ENCODE data around the gene FNDC3B.
"Not testable (repeated sequence)": the region's sequence is repeated elsewhere in the genome, so short reads cannot be mapped to it uniquely, and the experiment has no call there.

FNDC3B gene

DNA sequence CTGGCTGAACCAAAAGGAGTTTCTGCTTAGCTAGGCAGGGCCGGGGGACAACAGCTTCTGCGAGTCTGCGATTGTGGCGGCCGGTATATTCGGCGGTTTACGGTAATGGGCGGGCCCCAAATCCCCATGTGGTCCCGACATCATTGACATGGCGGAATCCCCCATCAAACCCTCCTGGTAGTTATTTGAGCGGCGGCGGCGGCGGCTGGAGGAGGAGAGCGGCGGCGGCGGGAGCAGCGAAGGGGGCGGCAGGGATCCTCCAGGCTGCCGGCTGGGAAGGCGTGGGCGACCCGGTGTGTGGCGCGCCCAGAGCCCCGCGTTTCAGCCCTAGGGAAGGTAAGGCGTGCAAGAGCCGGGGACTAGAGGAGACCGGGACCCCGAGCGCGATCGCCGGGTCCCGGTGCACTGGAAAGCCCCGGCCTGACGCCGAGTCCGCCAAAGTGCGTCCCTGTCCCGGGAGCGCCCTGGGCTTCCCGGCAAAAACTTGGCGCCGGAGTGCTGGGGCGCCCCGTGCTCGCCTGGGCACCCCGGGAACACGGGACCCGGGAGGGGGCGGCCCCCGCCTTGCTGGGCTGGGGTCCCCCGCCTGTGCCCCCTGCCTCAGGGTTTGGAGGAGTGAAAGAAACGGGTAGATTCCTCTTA, at the start of gene FNDC3B:
Gene FNDC3B, plus strand, starts transcription at position 143 of the 642 bp plus-strand sequence. CDS start 72,902 bp downstream, outside the sequence.
- peak; percentile 85 for DNase-seq

DNA sequence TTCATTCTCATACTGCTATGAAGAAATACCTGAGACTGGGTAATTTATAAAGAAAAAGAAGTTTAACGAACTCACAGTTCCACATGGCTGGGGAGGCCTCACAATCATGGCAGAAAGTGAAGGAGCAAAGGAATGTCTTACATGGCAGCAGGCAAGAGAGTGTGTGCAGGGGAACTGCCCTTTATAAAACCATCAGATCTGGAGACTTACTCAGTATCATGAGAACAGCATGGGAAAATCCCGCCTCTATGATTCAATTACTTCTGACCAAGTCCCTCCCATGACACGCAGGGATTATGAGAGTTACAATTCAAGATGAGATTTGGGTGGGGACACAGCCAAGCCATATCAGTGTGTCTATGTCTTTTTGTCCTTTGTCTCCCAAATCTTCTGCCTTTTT, 49.1 kb upstream of the FNDC3B start:
- not testable (repeated sequence) for DNase-seq

DNA sequence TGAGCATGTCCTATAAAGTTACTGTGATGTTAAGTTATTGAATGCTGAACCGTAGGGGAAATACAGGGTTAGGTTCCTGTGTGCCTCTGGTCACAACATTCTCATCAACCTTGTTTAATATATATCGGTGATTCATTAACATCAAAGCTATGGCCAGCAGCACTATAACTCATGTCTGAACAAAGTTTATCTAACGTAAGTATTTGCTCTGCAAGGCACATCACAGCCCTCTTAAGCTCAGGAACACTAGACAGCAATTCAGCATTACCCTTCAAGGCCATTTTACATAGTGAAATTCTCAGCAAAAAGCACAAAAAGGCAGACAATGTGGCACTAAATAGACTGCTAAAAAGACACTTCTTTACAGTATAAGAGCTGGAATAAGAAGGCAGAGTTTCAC, 48.2 kb upstream of the FNDC3B start:
- DNase-seq: no peak

DNA sequence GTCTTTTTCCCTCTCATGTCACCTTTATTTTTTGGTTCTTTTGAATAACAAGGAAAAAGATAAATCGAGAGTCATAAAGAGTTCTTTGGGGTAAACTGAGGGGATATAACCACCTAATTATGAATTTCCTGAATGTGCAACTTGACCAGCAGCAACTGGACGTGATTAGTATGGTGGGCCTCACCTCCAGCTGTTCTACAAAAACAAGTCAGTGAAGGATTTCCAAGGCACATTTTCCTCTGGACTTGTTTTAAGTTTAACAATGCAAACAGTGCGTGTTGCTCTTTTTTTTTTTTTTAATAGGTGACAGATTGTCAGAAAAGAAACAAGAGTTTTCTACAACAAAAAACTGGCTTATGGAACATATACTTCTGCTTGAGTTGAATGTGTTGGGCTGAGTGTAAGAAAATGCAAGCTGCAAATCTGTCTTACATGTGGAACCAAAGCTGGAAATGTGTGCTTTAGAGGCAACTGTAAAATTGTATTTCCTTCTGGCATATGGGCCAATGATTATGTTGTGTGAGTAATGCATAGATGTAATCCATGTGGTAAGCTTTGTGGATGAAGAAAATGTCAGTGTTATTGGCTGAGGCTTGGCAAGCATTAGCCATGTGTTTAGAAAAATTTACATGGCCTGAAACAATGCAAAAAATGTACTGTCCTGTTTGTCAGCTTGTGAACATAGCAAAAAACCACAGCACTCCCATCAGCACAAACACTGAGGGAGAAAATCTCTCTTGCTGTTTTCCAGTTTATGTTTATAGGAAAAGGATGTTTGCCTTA, 44.5 kb upstream of the FNDC3B start:
- DNase-seq: no peak

DNA sequence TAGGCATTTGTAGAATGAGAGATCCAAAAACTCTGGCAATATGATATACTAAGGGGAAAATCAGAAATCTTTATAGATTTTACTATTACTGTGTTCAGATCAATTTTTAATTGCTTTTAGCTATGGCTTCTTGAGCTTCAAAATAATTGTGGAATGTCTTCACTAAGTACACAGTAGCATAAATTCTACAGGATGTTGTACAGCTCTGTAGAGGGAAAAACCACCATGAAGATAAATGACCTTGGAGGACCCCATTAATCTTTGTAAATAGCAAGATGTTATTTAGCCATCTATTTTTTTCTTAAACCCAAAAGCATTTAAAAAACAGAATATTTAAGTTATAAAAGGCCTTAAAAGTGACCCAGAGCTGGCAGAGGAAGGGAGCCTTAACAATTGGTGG, 43.9 kb upstream of the FNDC3B start:
- DNase-seq: no peak

DNA sequence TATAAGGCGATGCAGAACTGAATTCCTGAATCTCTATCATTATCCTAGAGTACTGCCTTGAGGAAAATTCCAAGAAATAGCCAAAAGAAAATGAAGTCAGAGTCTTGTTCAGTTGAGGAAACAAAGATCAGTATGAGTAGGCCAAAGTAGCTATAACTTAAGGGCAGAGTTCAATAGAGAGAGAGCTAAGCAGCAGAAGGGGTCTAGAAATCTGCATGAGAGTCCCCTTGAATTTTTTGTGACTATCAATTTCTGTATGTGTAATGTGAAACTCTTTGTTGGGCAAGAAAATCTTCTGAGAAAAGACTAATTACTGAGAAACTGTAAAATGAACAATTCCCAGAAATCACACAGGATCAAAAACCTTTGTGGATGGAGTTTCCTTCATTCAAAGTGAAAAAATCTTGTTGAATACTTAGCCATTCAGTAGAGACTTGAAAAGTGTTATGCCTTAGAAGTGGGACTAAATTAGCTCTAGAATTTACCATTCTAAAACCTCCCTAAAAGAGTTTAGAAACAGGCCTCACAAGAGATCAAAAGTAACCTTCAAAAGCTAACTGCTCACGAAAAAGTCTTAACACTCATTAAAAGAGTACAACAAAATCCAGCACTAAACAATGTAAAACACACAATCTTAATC, 43.1 kb upstream of the FNDC3B start:
- DNase-seq: no peak

DNA sequence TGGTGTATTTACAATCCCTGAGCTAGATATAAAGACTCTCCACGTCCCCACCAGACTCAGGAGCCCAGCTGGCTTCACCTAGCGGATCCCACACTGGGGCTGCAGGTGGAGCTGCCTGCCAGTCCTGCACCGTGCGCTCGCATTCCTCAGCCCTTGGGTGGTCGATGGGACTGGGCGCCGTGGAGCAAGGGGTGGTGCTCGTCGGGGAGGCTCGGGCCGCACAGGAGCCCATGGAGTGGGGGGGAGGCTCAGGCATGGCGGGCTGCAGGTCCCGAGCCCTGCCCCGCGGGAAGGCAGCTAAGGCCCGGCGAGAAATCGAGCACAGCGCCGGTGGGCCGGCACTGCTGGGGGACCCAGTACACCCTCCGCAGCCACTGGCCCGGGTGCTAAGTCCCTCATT, 40.6 kb upstream of the FNDC3B start:
- DNase-seq: not testable (repeated sequence)

DNA sequence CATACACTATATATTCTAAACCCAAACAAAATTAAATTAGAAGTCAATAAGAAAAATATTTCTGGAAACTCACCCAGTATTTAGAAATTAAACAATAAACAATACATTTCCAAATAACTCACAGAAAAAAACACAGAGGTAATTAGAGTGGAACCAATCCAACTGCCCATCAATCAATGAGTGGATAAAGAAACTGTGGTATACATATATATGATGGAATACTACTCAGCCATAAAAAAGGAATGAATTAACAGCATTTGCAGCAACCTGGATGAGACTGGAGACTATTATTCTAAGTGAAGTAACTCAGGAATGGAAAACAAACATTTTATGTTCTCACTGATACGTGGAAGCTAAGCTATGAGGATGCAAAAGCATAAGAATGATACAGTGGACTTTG, 37.8 kb upstream of the FNDC3B start:
- not testable (repeated sequence) for DNase-seq

DNA sequence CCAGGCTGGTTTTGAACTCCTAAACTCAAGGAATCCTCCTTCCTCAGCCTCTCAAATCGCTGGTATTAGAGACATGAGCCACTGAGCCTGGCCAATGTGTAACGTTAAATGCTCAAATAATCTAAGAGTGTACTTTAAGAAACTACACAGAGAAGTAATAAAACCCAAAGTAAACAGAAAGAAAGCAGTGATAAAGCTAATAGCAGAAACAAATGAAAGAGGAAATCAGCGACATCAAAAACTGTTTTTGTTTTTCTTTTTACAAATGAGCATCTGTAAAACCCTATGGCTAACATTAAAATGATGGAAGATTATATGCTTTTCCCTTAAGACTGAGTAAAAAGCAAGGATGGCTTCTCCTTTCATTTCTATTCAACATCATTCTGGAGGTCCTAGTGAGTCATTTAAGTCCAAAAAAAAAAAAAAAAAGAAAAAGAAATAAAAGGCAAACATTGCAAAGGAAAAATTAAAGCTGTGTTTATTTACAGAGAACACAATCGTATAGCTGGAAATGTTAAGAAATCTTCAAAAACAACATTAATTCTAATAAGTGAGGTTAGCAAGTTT, 36.8 kb upstream of the FNDC3B start:
- no peak for DNase-seq

DNA sequence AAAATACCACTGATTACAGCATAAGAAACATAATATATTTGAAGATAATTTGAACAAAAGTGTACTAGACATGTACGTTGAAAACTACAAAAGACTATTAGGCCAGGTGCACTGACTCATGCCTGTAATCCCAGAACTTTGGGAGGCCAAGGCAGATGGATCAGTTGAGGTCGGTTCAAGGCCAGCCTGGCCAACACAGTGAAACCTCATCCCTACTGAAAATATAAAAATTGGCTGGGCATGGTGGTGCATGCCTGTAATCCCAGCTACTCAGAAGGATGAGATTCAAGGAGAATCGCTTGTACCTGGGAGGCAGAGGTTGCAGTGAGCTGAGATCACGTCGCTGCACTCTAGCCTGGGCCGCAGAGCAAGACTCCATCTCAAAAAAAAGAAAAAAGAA, 36.2 kb upstream of the FNDC3B start:
- DNase-seq: no peak

DNA sequence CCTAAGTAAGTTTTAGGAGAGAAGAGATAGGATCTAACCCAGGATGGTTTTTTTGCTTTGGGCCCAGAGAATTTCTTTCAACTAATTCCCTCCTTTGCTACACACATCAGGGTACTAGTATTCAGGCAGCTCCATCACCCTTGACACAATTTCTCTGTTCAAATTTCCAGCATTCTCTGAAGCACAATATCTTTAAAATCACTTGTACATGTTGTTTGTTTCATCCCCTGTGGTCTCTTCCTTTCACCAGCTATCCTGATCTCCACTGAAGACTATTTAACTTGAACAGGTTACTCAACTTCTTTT, 32.4 kb upstream of the FNDC3B start:
- no peak for DNase-seq

DNA sequence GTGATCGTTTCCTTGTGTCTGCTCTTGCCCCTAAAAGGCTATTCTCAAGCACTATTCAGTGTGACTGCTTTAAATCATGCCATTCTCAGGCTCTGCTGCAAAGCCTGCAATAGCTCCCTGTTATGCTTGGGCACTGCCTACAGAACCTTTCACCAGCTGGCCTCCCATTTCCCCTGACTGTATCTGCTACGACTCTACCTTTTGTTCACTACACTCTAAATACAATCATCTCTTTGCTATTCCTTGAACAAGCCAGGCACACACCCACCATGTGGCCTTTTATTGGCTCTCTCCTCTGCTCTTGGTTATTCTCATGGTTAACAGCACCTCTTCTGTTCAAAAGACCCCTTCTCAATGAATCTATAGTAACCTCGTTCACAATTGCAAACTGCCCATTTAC, 29.6 kb upstream of the FNDC3B start:
- no peak for DNase-seq

DNA sequence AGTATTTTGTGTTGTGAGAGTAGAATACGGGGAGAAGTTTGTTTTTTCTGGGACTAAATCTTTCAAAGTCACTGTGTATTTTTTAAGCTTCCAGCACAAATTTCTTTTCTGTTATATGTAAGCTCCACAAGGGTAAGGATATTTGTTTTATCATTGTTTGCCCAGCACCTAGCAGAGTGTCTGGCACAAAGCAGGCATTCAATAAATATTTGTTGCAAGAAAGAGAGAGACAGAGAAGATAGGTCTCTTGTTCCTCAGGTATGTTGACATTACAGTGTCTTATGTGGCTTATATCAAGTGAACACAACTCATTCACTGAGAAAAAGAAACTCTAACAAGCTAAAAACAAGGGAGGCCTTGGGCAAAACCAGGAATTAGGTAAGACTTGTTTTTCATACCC, 26.6 kb upstream of the FNDC3B start:
- DNase-seq: no peak

DNA sequence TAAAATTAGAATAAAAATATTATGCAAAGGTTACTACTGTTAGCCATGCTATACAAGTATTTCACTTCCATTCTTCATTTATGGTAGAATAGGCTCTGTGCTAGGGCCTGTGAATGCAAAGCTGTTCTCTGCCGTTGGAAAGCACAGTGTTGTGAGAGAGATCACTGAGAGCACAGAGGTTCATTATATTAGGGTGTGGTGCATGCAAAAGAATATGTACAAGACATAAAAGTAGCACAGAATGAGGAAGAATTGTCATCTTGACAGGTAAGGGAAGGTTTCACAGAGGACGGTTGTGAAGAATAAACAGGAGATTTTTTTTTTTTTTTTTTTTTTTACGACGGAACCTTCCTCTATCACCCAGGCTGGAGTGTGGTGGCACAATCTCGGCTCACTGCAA, 25.2 kb upstream of the FNDC3B start:
- no peak for DNase-seq

DNA sequence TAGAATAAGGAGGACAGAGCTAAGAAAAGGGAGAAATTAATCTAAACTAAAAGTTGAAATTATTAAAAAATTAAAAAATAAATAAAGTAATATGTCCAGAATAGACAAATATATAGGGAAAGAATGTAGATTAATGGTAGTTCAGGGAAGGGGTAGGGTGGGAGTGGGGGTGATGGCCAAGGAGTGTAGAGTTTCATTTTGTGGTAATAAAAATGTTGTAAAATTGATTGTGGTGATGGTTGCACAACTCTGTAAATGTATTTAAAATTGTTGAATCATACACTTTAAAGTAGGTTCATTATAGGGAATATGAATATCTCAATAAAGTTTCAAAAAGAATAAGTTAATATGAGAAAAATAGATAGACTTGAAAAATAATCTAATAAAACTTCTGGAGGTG, 21.0 kb upstream of the FNDC3B start:
- no peak for DNase-seq

DNA sequence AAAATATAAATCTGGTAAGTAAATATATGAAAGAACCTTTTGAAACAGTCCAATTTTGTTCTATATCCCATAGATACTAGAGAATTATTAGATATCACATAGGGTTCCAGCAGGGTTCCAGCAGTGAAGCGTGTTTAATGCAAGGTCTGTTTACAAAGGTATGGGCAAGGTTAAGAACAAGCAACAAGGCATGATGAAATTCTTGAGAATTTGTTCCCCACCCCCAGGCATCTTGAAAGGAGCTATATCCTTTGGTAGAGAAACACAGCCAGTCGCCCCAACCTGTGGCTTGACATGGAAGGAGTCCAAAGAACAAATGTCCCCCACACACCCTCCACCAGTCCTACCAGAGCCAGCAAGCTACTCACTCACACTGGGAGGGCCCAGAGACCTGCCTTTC, 18.6 kb upstream of the FNDC3B start:
- DNase-seq: no peak

DNA sequence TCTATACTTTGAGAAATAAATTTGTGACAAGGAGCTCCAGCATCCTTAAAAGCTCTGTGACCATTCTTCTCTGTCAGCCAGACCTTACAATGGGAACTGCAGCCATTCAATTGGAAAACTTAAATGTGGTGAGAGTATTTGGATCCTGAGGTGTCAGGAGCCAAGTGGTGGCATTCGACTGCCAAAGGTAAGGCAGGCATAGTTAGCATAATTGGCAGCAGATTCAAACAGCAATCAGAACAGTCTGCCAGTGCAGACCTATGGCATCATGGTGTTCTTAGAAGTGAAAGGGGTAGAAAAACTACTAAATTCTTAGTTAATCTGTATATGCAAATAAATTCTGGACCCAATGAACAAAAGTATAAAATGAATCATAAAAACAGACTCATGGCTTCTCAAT, 18.2 kb upstream of the FNDC3B start:
- DNase-seq: no peak

DNA sequence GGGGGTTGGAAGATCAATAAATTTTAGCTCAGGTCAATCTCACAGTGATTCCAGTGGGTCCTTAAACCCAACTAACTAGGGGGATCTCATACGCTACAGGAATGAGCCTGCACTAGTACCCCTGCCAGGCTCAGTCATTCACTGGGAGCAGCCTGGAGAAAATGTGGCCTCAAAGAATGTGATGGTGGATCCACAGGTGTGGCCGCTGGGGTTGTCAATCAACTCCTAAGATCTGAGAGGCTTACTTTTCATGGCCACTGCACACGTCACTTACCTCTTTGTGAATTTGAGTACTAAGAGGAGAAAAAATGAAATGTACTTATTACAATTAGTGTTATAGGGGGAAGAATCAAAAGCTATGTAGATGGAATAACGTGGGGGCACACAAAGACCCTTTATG, 17.5 kb upstream of the FNDC3B start:
- DNase-seq: no peak

DNA sequence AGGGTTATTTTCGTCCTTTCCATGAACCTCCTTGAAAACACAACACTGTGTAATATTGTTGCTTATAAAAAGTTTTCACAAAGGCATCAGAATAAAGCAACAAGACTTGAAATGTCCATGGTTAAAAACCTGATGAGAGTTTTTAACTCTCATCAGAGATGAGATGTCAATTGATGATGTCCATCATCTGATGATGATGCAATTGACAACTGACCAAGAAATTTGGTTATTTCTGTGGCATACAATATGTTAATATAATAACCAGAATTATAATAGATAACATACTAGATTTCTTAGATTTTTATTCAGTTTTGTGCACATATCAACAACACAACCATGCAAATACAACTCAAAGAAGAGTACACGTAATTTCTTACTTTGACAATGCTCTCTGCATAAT, 15.5 kb upstream of the FNDC3B start:
- DNase-seq: no peak

DNA sequence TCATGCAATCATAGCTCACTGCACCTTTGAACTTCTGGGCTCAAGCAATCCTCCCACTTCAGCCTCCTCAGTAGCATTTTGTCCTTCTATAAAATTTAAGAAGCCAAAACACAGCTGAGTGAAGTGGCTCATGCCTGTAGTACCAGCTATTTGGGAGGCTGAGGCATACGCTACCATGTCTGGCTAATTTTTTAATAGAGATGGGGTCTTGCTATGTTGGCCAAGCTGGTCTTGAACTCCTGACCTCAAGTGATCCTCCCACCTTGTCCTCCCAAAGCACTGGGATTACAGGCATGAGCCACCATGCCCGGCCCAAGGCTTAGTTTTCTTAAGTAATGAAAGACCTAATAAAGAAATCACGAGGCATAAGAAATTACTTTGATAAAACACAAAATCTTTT, 14.7 kb upstream of the FNDC3B start:
- DNase-seq: no peak

DNA sequence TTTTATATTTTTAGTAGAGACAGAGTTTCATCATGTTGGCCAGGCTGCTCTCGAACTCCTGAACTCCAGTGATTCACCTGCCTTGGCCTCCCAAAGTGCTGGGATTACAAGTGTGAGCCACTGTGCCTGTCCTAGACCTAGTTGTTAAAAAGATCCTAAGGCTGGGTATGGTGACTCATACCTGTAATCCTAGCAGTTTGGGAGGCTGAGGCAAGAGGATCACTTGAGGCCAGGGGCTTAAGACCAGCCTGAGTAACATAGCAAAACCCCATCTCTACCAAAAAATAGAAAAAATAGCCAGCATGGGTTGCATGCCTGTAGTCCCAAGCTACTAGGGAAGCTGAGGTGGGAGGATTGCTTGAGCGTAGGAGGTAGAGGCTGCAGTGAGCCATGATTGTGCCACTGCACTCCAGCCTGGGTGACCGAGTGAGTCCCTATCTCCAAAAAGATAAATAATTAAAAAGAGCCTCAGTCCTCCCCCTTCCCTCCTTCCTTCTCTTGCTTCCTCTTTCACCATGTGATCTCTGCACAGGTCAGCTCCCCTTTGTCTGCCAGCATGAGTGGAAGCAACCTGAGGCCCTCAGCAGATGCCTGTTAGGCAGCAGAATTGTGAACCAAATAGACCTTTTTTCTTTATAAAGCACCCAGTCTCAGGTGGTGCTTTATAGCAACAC, 9.8 kb upstream of the FNDC3B start:
- DNase-seq: no peak

DNA sequence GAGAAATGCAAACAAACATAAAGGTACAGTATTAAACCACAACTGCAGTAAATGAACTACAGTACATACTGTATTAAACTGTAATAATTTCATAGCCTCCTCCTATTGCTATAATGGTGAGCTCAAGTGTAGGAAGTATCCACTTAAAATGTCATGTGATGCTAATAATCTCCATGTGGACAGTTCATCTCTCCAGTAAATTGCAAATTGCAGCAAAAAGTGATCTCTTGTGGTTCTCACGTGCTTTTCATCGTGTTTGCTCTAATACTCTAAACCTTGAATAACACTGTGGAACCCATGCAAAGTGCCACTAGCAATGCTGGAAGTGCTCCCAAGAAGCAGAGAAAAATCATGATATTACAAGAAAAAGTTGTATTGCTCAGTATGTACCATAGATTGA, 9.2 kb upstream of the FNDC3B start:
- no peak for DNase-seq

DNA sequence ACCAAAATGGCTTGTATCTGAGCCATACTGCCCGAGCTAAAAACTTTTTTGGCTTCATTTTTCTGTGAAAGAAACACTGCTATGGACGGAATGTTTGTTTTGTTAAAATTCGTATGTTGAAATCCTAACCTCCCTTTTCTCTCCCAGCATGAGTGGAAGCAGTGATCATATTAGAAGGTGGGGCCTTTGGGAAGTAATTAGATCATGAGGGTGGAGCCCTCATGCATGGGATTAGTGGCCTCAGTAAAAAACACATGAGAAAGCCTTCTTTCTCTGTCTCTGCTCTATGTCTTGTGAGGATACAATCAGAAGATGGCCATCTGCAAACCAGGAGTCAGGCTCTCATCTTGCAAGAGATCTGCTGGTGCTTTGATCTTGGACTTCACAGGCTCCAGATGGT, 7.4 kb upstream of the FNDC3B start:
- no peak for DNase-seq

DNA sequence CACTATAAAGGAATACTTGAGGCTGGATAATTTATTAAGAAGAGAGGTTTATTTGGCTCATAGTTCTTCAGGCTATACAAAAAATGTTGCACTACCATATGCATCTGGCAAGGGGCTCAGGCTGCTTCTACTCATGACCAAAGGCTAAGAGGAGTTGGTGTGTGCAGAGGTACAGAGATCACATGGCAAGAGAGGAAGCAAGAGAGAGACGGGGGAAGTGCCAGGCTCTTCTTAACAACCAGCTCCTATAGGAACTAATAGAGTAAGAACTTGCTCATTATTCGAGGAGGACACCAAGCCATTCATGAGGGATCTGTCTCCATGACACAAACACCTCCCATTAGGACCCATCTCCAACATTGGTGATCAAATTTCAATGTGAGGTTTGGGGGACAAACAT, 6.0 kb upstream of the FNDC3B start:
- DNase-seq: no peak
